Raji (cell line): ENCODE measurements around the gene KXD1.

Source experiments
- POLR2A ChIP-seq: IDR thresholded peaks from 2 replicates; pipeline ENCODE4 v1.6.1; 2011; ENCODE audit warnings: low read depth, low read length, control low read depth; ENCODE audit not compliant: insufficient read depth

KXD1 gene

GRCh38 chr19:18613589-18614234 lies 56.0 kb downstream of the KXD1 start:
- TF ChIP-seq POLR2A: no peak

- no peak for TF ChIP-seq POLR2A
Measured at GRCh38 chr19:18616023-18616422, 58.4 kb downstream of the KXD1 start.

- no peak for TF ChIP-seq POLR2A
Measured at GRCh38 chr19:18617562-18617961, 59.9 kb downstream of the KXD1 start.

- TF ChIP-seq POLR2A: no peak
Measured at GRCh38 chr19:18618236-18618635, 60.6 kb downstream of the KXD1 start.
